ENCODE data around the gene HAGH. TPM values are rescaled to one million over a fixed set of nuclear protein-coding genes. Genes with fewer than 3 reads are reported as not detected.

Gene HAGH
- total and polyA plus RNA-seq, 11 donors, result 111 to 358 (median 165) TPM

DNA sequence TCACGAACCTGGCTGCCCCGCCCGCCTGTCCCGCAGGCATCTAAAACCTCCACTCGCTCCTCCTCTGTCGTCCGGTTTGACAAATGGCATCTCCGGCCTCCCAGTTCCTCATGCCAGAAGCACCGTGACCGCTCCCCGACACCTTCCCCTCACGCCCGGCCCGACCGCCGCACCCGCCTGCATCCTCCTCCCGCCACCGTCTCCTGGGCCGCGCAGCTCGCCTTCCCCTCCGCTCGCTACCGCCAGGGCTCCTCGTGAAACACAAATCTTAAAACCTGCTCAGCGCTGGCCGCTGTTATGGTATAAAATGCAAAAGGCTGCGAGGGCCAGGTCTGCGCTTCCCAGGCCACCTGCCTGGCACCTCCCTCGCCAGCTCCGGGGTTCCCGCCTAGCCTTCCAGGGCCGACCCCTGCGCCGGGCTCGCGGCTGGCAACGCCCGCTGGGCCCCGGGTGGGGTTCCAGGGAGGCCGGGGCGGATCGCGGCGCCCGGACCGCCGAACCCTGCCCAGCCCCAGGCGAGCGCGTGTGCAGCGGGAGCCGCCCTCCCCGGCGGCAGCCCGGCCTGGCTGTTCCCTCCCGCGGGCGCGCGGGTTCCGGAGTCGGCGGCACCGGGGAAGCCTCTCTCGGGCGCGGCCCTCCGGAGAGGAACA lies 44.7 kb downstream of the HAGH start:
- Histone ChIP-seq H3K9me3 (no peaks in the 10 kb centered on the region), H3K36me3 (peaks cover 0 to 51% (median 34%) of the 10 kb centered on the region in 9 donors), H3K27me3 (no peaks in the 10 kb centered on the region), H3K4me3 (peak overlapping the region; percentile 64 to 100 (median 94)), H3K27ac (peak overlapping the region; percentile 6 to 94 (median 87)), H3K4me1 (peaks cover 2 to 56% (median 28%) of the 10 kb centered on the region in 12 donors)
- ATAC-seq (peak in 1 of 4 donors; percentile 12), DNase-seq (peak in 3 of 5 donors; percentile 17 to 63 (median 45))
- 0 to 1% (median 1%) methylated on average over 33 to 70 of the region's 70 CpGs for WGBS, 4 donors
- intact Hi-C loops (cut with DNase I), result loop anchor here in 2 of 10 donors (1.0 to 5.0 kb wide), 4 partner anchors 9 to 470 kb away; partner anchors contain the start of genes HAGH (in 1 of the 2), MRPS34 (in 1 of the 2) and MSRB1 (in 1 of the 2)
- TF ChIP-seq CTCF (IDR thresholded peaks at IDR 0.05), result no peak
- TF ChIP-seq POLR2A (IDR thresholded peaks at IDR 0.05), result no peak

DNA sequence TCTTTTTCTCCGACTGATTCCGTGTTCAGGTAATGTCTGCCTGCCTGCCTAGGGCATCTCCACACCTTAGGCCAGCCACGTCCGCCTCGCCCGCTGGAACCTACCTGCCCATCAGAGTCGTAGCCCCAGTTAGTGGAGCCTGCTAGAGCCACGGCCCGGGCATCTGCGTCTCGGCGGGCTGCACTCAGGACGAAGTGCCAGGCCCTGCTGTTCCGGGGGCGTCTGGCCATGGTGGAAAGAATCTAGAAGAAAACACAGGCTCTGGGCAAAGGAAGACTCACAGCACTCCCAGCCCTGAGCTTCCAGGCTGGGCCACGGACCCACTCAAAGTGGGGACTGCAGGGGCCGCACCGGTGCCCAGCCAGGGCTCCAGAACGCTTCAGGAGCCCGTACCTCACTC lies 45.4 kb downstream of the HAGH start:
- no peaks in the 10 kb centered on the region for H3K27me3 ChIP-seq
- peaks cover 0 to 51% (median 37%) of the 10 kb centered on the region in 9 donors for H3K36me3 ChIP-seq
- intact Hi-C loops (cut with DNase I), result loop anchor here in 1 of 10 donors (5.0 kb wide), 2 partner anchors 161 to 469 kb away; partner anchors contain the start of gene MSRB1
- ATAC-seq (no peak), DNase-seq (peak in 3 of 5 donors; percentile 7 to 56 (median 23))
- peak overlapping the region in 7 of 12 donors; percentile 66 to 93 (median 89) for H3K27ac ChIP-seq
- H3K9me3 ChIP-seq, result no peaks in the 10 kb centered on the region
- peak overlapping the region; percentile 64 to 100 (median 94) for H3K4me3 ChIP-seq
- peaks cover 2 to 56% (median 28%) of the 10 kb centered on the region in 12 donors for H3K4me1 ChIP-seq
- TF ChIP-seq POLR2A (IDR thresholded peaks at IDR 0.05) (no peak), CTCF (IDR thresholded peaks at IDR 0.05) (no peak)
- 57 to 89% (median 67%) methylated on average over 7 to 20 of the region's 20 CpGs for WGBS, 4 donors

DNA sequence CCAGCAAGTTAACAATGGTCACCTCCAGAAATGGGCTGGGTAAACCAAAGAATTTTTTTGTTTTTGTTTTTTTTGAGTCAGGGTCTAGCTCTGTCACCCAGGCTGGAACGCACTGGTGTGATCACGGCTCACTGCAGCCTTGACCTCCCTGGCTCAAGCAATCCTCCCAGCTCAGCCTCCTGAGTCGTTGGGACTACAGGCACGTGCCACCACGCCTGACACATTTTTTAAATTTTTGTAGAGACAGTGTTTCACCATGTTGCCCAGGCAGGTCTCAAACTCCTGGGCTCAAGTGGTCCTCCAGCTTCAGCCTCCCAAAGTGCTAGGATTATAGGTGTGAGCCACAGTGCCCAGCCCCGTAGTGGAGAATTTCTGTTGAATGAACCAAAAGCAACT lies 46.0 kb downstream of the HAGH start:
- WGBS, 4 donors, result 74 to 81% (median 79%) methylated on average over 6 of the region's 6 CpGs
- H3K27ac ChIP-seq, result no peak overlapping the region
- ATAC-seq, result no peak
- peak in 3 of 5 donors; percentile 4 to 33 (median 15) for DNase-seq
- peaks cover 0 to 56% (median 42%) of the 10 kb centered on the region in 9 donors for H3K36me3 ChIP-seq
- no peaks in the 10 kb centered on the region for H3K9me3 ChIP-seq
- intact Hi-C loops (cut with DNase I), result loop anchor here in 1 of 10 donors (5.0 kb wide), 2 partner anchors 162 to 468 kb away; partner anchors contain the start of gene MSRB1
- H3K4me1 ChIP-seq, result peaks cover 2 to 50% (median 28%) of the 10 kb centered on the region in 12 donors
- no peaks in the 10 kb centered on the region for H3K27me3 ChIP-seq
- peak overlapping the region in 4 of 12 donors; percentile 9 to 100 (median 80) for H3K4me3 ChIP-seq
- TF ChIP-seq POLR2A (IDR thresholded peaks at IDR 0.05) (no peak), CTCF (IDR thresholded peaks at IDR 0.05) (no peak)
